SK-N-SH (cell line): ENCODE data around the gene SUV39H2.

ENCODE experiments used
- MXI1 ChIP-seq: IDR thresholded peaks from 2 replicates; pipeline ENCODE4 v1.6.1; 2012; ENCODE audit warnings: mild to moderate bottlenecking, low read depth, low read length, improper control_type of control experiment
- POLR2AphosphoS5 ChIP-seq: IDR thresholded peaks from 2 replicates; pipeline ENCODE4 v1.6.1; 2012; ENCODE audit warnings: low read depth, low read length
- TF ChIP-seq, protein P1 (sequence below): fragments of 200-600 bp; sonication (generic); IDR thresholded peaks from 2 replicates; pipeline ENCODE4 v1.6.1; 2017; ENCODE audit warnings: antibody characterized with exemption, mild to moderate bottlenecking, moderate library complexity
- TF ChIP-seq, protein P2 (sequence below): IDR thresholded peaks from 2 replicates; pipeline ENCODE4 v1.4.0; 2012; ENCODE audit warnings: low read depth
- TF ChIP-seq, protein P3 (sequence below): IDR thresholded peaks from 2 replicates; pipeline ENCODE4 v1.4.0; 2012; ENCODE audit warnings: low read depth, borderline replicate concordance

DNA sequence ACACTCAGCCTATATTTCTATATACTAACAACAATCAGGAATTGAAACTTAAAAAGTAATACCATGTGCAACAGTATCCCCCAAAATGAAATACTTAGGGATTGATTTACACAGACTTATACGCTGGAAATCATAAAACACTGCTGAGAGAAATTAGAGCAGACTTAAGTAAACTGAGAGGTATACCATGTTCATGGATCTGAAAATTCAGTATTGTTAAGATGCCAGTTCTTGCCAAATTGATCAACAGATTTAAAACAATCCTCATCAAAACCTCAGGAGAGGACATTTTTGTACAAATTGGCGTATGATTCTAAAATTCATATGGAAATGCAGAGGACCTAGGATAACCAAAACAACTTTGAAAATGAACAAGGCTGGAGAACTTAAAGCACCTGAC is 37.9 kb downstream of the SUV39H2 start:
- TF ChIP-seq, protein P1, sequence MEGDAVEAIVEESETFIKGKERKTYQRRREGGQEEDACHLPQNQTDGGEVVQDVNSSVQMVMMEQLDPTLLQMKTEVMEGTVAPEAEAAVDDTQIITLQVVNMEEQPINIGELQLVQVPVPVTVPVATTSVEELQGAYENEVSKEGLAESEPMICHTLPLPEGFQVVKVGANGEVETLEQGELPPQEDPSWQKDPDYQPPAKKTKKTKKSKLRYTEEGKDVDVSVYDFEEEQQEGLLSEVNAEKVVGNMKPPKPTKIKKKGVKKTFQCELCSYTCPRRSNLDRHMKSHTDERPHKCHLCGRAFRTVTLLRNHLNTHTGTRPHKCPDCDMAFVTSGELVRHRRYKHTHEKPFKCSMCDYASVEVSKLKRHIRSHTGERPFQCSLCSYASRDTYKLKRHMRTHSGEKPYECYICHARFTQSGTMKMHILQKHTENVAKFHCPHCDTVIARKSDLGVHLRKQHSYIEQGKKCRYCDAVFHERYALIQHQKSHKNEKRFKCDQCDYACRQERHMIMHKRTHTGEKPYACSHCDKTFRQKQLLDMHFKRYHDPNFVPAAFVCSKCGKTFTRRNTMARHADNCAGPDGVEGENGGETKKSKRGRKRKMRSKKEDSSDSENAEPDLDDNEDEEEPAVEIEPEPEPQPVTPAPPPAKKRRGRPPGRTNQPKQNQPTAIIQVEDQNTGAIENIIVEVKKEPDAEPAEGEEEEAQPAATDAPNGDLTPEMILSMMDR, result no peak
- TF ChIP-seq, protein P2, sequence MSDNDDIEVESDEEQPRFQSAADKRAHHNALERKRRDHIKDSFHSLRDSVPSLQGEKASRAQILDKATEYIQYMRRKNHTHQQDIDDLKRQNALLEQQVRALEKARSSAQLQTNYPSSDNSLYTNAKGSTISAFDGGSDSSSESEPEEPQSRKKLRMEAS, result no peak
- TF ChIP-seq MXI1 (no peak), POLR2AphosphoS5 (no peak)
- TF ChIP-seq, protein P3, sequence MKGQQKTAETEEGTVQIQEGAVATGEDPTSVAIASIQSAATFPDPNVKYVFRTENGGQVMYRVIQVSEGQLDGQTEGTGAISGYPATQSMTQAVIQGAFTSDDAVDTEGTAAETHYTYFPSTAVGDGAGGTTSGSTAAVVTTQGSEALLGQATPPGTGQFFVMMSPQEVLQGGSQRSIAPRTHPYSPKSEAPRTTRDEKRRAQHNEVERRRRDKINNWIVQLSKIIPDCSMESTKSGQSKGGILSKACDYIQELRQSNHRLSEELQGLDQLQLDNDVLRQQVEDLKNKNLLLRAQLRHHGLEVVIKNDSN, result no peak
